IMR-90 (cell line): ENCODE measurements around the gene AIFM2. TPM values are rescaled to one million over a fixed set of nuclear protein-coding genes. Genes with fewer than 3 reads are reported as not detected.

ENCODE experiments used
- ATAC-seq: fragments of 200-7000 bp; cut with Tn5 transposase; 2 replicates; pipeline ENCODE4 v1.9.1; 2020; ENCODE audit warnings: low read depth, mild to moderate bottlenecking, moderate library complexity
- BruUV-seq: library from RNA; stranded (reverse); fragments of 400-500 nt; replicated peaks from 2 replicates; lab custom pipeline; 2021; lab: Mats Ljungman, UMichigan
- CTCF ChIA-PET: fragments of 300-600 bp; formaldehyde crosslinking; extraction: SDS; loops from one replicate; lab custom pipeline; 2021; ENCODE audit warnings: antibody characterized with exemption; lab: Yijun Ruan, JAX
- POLR2A ChIA-PET: fragments of 300-600 bp; sonication (Branson Sonifier 250); formaldehyde crosslinking; loops from one replicate; lab custom pipeline; 2022; ENCODE audit warnings: antibody characterized with exemption; ENCODE audit not compliant: unreplicated experiment; lab: Charles Lee
- DNase-seq: peaks from one replicate; pipeline ENCODE4 v3.0.0; 2013
- H2AFZ ChIP-seq: replicated peaks from 2 replicates; pipeline ENCODE3; 2013; ENCODE audit warnings: low read length, mild to moderate bottlenecking; ENCODE audit not compliant: poor library complexity
- H2AK5ac ChIP-seq: 2 replicates; pipeline ENCODE4 v1.6.1; 2013; ENCODE audit warnings: low read depth, low read length, inconsistent platforms
- H2AK9ac ChIP-seq: replicated peaks from 2 replicates; pipeline ENCODE3; 2013; ENCODE audit warnings: mild to moderate bottlenecking, low read depth, low read length, moderate library complexity; ENCODE audit not compliant: poor library complexity
- H2BK120ac ChIP-seq: 2 replicates; pipeline ENCODE4 v1.6.1; 2013; ENCODE audit warnings: low read depth, low read length, inconsistent platforms
- H2BK15ac ChIP-seq: 3 replicates; pipeline ENCODE4 v1.6.1; 2013; ENCODE audit warnings: low read depth, low read length, inconsistent platforms
- H2BK20ac ChIP-seq: 2 replicates; pipeline ENCODE4 v1.6.1; 2013; ENCODE audit warnings: low read depth, mild to moderate bottlenecking, inconsistent platforms, low read length, moderate library complexity
- H2BK5ac ChIP-seq: 2 replicates; pipeline ENCODE4 v1.6.1; 2013; ENCODE audit warnings: mild to moderate bottlenecking, low read depth, low read length, inconsistent platforms; ENCODE audit not compliant: poor library complexity, severe bottlenecking
- H3K14ac ChIP-seq: replicated peaks from 2 replicates; pipeline ENCODE4 v1.6.1; 2013; ENCODE audit warnings: low read depth, low read length, inconsistent platforms
- H3K18ac ChIP-seq: 2 replicates; pipeline ENCODE4 v1.6.1; 2013; ENCODE audit warnings: low read depth, low read length, control low read depth
- H3K23ac ChIP-seq: 2 replicates; pipeline ENCODE4 v1.6.1; 2013; ENCODE audit warnings: low read depth, low read length, inconsistent platforms
- H3K27ac ChIP-seq: 2 replicates; pipeline ENCODE4 v1.5.1; 2013; ENCODE audit warnings: mild to moderate bottlenecking, control low read depth, low read length; ENCODE audit not compliant: insufficient read depth
- H3K27me3 ChIP-seq: 2 replicates; pipeline ENCODE4 v1.6.1; 2013; ENCODE audit warnings: low read length; ENCODE audit not compliant: control insufficient read depth, insufficient read depth
- H3K36me3 ChIP-seq: 2 replicates; pipeline ENCODE4 v1.6.1; 2013; ENCODE audit warnings: low read length, mixed read lengths; ENCODE audit not compliant: control insufficient read depth, insufficient read depth
- H3K4ac ChIP-seq: 2 replicates; pipeline ENCODE4 v1.6.1; 2013; ENCODE audit warnings: low read depth, low read length, inconsistent platforms
- H3K4me1 ChIP-seq: 2 replicates; pipeline ENCODE4 v1.6.1; 2013; ENCODE audit warnings: low read length, mixed read lengths; ENCODE audit not compliant: control insufficient read depth, insufficient read depth
- H3K4me2 ChIP-seq: 2 replicates; pipeline ENCODE4 v1.6.1; 2013; ENCODE audit warnings: low read depth, mild to moderate bottlenecking, control low read depth, low read length, moderate library complexity
- H3K4me3 ChIP-seq: 2 replicates; pipeline ENCODE4 v1.5.1; 2013; ENCODE audit warnings: low read depth, mild to moderate bottlenecking, control low read depth, low read length, moderate library complexity; ENCODE audit not compliant: insufficient read depth
- H3K56ac ChIP-seq: 2 replicates; pipeline ENCODE4 v1.6.1; 2013; ENCODE audit warnings: low read length, inconsistent platforms; ENCODE audit not compliant: insufficient read depth; ENCODE audit errors: extremely low read depth
- H3K79me1 ChIP-seq, 2 experiments: 2 replicates each; pipeline ENCODE4 v1.6.1; 2013; ENCODE audit warnings: low read length in 2 of 2, inconsistent platforms in 1 of 2, low read depth in 1 of 2
- H3K9ac ChIP-seq: 2 replicates; pipeline ENCODE4 v1.6.1; 2013; ENCODE audit warnings: low read depth, low read length, control low read depth
- H3K9me1 ChIP-seq: 2 replicates; pipeline ENCODE4 v1.6.1; 2013; ENCODE audit warnings: low read length, inconsistent platforms; ENCODE audit not compliant: insufficient read depth
- H3K9me3 ChIP-seq: 2 replicates; pipeline ENCODE4 v1.6.1; 2013; ENCODE audit warnings: low read length; ENCODE audit not compliant: control insufficient read depth, insufficient read depth
- H4K20me1 ChIP-seq: 2 replicates; pipeline ENCODE4 v1.6.1; 2013; ENCODE audit warnings: low read length, inconsistent platforms; ENCODE audit not compliant: insufficient read depth
- H4K5ac ChIP-seq: 2 replicates; pipeline ENCODE4 v1.6.1; 2013; ENCODE audit warnings: mild to moderate bottlenecking, low read depth, low read length, control low read depth
- H4K8ac ChIP-seq, 2 experiments: 2 replicates each; pipeline ENCODE4 v1.6.1; 2013; ENCODE audit warnings: low read depth in 2 of 2, low read length in 2 of 2, control low read depth in 1 of 2, inconsistent platforms in 1 of 2
- H4K91ac ChIP-seq: 2 replicates; pipeline ENCODE4 v1.6.1; 2013; ENCODE audit warnings: low read depth, low read length, inconsistent platforms; ENCODE audit not compliant: insufficient read depth
- CEBPB ChIP-seq: IDR thresholded peaks from 2 replicates; pipeline ENCODE4 v1.6.1; 2012; ENCODE audit warnings: low read depth, low read length, improper control_type of control experiment
- RCOR1 ChIP-seq: IDR thresholded peaks from 2 replicates; pipeline ENCODE4 v1.6.1; 2012; ENCODE audit warnings: mild to moderate bottlenecking, low read length, improper control_type of control experiment; ENCODE audit not compliant: insufficient replicate concordance
- SMC3 ChIP-seq: fragments of 150-350 bp; IDR thresholded peaks from 2 replicates; pipeline ENCODE4 v1.6.1; 2016; ENCODE audit warnings: low read depth, mild to moderate bottlenecking, antibody characterized with exemption, low read length, moderate library complexity
- WGBS, 2 experiments: methylation state at CpG; one replicate each; pipeline versions ENCODE4 v1.1.5 to v1.1.7; 2013; ENCODE audit warnings: missing lambda C conversion rate in 2 of 2; ENCODE audit not compliant: insufficient read length in 1 of 2; ENCODE audit errors: extremely low coverage in 2 of 2; 5-methylcytosine and 5-hydroxymethylcytosine counted together
- dilution Hi-C: fragments of 300-500 bp; cut with HindIII; formaldehyde crosslinking; loops from one replicate; pipeline ENCODE4 v1.14.3; 2018; ENCODE audit warnings: low sequenced_read_pairs; ENCODE audit not compliant: unreplicated experiment
- in situ Hi-C: fragments of 300-500 bp; cut with MboI; formaldehyde crosslinking; loops from 3 replicates; pipeline ENCODE4 v1.14.3; 2019; ENCODE audit warnings: low sequenced_read_pairs, inconsistent platforms, mixed read lengths
- intact Hi-C: fragments of 100-400 bp; cut with micrococcal nuclease; formaldehyde crosslinking; loops from 2 replicates; pipeline ENCODE4 v1.10.0; 2022
- polyA plus RNA-seq, 3 experiments: library from polyadenylated mRNA; depleted of rRNA; stranded (reverse); fragments of >200 nt; gene quantifications; 2 replicates each; pipeline ENCODE4 v1.2.3, GENCODE V29; 2012; ENCODE audit warnings: low replicate concordance in 1 of 3
- total RNA-seq: library from RNA; depleted of rRNA; stranded (reverse); fragments of >200 nt; gene quantifications from 2 replicates; pipeline ENCODE4 v1.2.3, GENCODE V29; 2012

Gene AIFM2
- total and polyA plus RNA-seq, 2 of the 4 experiments (the other 2 are of a cell fraction): 2.0 to 4.6 TPM

DNA sequence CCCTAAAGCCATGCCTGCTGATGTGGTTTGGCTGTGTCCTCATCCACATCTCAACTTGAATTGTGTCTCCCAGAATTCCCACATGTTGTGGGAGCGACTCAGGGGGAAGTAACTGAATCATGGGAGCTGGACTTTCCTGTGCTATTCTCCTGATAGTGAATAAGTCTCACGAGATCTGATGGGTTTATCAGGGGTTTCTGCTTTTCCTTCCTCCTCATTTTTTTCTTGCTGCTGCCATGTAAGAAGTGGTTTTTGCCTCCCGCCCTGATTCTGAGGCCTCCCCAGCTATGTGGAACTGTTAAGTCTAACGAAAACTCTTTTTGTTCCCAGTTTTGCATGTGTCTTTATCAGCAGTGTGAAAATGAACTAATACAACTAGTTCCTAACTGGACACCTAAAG lies 68.1 kb downstream of the AIFM2 start:
- no peak overlapping the region for H2BK5ac ChIP-seq
- POLR2A ChIA-PET: no interaction called here

More for the DNA sequence above, 68.1 kb downstream of the AIFM2 start:
- in situ Hi-C loops (no loop called here), dilution Hi-C loops (no loop called here), intact Hi-C loops (no loop called here)
- no peak overlapping the region for H3K4me2 ChIP-seq
- DNase-seq (peak; percentile 15), ATAC-seq (no peak)
- H3K9me3 ChIP-seq: no peaks in the 10 kb centered on the region
- H2AFZ ChIP-seq: no peak overlapping the region
- no peaks in the 10 kb centered on the region for H3K9me1 ChIP-seq
- H3K18ac ChIP-seq: no peak overlapping the region
- H4K91ac ChIP-seq: no peak overlapping the region
- H2AK9ac ChIP-seq: no peak overlapping the region
- H3K79me1 ChIP-seq: peaks cover 0 to 7% of the 10 kb centered on the region in 2 experiments; a peak in 1 of 4 replicates
- no peak overlapping the region for H2AK5ac ChIP-seq
- H3K36me3 ChIP-seq: no peaks in the 10 kb centered on the region
- CTCF ChIA-PET: no interaction called here
- WGBS, 2 experiments: no CpG with 5 or more reads among the region's 4 CpGs
- H3K56ac ChIP-seq: no peak overlapping the region
- no peak overlapping the region for H4K8ac ChIP-seq
- no peak overlapping the region for H2BK120ac ChIP-seq
- H3K23ac ChIP-seq: no peak overlapping the region
- H3K14ac ChIP-seq: no peak overlapping the region
- H4K5ac ChIP-seq: no peak overlapping the region
- no peak overlapping the region for H3K9ac ChIP-seq
- BruUV-seq: no TSS peak
- no peak overlapping the region for H3K4ac ChIP-seq
- H4K20me1 ChIP-seq: peaks cover 4% of the 10 kb centered on the region; the same call in 1 of the 2 replicates
- no peaks in the 10 kb centered on the region for H3K4me1 ChIP-seq
- H3K27ac ChIP-seq: no peak overlapping the region
- TF ChIP-seq RCOR1: no peak
- no peak for TF ChIP-seq CEBPB
- no peak for TF ChIP-seq SMC3
- no peak overlapping the region for H2BK15ac ChIP-seq
- no peak overlapping the region for H2BK20ac ChIP-seq
- H3K4me3 ChIP-seq: no peak overlapping the region
- no peaks in the 10 kb centered on the region for H3K27me3 ChIP-seq
